Skeletal muscle cell (primary cell): ENCODE results near the gene NMT1.
A peak's percentile ranks its signal among the peaks of the same experiment; 100 is the strongest.

Experiments used
- DNase-seq: peaks from one replicate; pipeline ENCODE4 v3.0.0-alpha.2; 2010; ENCODE audit warnings: low read depth
- H3K4me3 ChIP-seq: 2 replicates; pipeline ENCODE4 v1.5.1; 2011; ENCODE audit warnings: low read depth, mild to moderate bottlenecking, control low read depth, low read length, moderate library complexity

Gene NMT1

DNA sequence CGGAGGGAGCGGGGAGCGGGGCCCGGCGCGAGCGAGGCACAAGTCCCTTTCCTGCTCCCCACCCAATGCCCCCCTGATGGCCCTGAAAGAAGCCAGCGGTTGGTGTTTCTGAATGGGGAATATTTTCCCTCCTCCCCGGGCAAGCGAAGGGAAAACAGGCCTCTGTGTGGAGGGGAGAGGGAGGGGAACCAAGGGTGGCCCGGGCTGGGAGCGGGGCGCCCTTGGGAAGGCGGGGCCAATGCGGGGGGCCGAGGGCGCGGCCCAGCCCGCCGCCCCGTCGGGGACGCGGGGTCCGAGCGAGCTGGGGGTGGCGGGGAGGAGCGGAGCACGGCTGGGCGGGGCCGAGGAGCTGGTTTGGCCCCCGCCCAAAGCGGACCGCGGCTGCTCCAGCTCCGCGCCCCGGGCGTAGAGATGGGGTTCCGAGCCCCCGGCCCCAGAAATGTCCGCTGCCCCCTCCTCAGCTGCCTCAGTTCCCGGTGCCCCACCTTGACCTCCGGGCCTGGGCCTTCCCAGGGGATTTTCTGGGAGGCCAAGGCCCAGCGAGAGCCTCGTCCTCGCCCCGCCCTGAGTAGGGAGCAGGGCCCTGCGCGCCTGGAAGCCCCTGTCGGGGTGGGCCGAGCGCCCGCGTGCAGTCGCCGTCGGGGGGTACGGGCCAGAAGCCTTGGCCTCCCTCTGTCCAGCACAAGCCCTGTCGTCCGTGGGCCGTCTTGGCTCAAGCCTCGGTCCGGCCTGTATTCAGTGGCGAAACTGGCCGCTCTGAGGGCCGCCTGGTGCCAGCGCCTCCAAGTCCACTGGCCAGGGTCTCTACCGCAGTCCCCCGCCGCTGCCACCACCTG is 83.3 kb downstream of the NMT1 start:
- H3K4me3 ChIP-seq, result peak overlapping the region; percentile 34

DNA sequence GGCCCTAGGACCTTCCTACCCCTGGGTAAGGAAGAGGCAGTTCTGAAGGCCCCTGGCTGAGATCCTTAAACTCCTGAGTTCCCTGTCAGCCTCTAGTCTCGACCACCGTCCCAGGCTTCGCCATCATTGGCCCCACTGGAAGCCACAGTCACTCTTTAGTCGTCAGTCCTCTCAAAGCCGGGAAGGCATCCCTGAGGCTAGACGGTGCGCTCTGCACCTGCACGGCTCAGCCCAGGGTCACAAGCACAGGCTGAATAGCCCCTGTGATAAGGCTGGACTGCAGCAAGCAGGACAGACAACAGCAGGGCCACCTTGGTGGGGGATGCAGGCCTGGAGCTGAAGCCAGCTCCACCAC is 83.9 kb downstream of the NMT1 start:
- no peak overlapping the region for H3K4me3 ChIP-seq
- DNase-seq, result no peak

More for the DNA sequence above, 83.3 kb downstream of the NMT1 start:
- DNase-seq, result no peak

DNA sequence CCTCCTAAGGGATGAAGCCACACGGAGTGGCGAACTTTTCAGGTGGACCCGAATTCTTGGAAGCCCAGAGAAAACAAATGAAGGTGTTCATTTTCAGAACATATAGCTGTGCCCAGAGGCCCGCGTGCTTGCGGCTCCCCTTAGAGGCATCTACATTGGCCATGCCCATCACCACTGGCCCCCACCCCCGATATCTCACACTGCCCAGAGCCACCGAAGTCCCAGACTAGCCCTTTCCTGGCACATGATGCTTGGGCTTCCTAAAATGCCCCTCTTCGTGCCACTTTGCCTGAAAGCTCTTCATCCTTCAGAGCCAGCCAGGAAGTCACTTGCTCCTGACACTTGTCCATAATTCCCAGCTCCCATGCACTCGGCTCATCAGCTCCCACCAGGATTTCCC is 85.0 kb downstream of the NMT1 start:
- DNase-seq, result no peak
- H3K4me3 ChIP-seq, result no peak overlapping the region

DNA sequence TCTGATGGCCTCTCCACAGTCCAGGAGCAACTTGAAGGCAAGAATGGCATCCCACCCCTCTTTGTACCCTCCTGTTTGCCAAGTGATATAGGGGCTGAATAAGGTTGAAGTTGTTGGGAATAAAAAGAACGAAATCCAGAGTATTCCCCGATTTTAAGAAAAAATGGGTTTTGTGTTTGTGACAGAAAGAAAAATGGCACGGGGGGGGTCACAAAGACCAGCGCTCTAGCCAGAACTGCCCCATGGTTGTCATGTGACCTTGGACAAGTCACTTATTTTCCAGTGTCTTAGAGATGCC is 85.4 kb downstream of the NMT1 start:
- H3K4me3 ChIP-seq, result peak overlapping the region; percentile 62
- no peak for DNase-seq

DNA sequence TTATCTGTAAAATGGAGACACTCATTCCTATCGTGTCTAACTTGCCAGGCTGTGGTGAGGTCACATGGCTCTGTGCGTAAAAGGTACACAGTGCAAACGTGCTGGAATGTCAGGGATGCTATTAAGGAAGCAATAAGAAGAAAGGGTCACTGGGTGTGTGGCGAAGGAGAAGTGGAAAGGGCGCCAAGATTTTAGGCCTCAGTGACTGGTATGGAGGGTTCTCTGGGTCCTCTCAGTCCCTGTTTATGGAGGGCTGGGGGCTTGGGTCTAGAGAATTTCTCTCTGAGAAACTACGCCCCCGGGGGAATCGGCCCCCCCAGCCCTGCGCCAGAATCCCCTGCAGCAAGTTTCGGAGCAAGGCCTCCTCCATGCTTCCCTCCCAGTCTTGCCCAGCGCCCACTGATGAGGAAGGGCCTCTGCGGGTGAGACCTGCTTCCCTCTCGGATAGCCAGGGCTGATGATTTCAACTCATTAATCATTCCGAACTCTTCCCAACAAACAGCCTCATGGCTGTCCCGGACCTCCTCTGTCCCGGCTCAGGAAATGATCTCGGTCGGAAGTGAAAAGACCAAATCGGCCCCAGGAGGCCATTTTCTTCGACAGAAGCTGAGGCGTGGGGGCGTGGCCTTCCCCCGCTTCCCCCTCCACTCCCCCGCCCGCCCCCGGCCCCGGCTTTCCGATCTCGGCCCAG is 85.9 kb downstream of the NMT1 start:
- DNase-seq, result no peak
- H3K4me3 ChIP-seq, result peak overlapping the region; percentile 62

DNA sequence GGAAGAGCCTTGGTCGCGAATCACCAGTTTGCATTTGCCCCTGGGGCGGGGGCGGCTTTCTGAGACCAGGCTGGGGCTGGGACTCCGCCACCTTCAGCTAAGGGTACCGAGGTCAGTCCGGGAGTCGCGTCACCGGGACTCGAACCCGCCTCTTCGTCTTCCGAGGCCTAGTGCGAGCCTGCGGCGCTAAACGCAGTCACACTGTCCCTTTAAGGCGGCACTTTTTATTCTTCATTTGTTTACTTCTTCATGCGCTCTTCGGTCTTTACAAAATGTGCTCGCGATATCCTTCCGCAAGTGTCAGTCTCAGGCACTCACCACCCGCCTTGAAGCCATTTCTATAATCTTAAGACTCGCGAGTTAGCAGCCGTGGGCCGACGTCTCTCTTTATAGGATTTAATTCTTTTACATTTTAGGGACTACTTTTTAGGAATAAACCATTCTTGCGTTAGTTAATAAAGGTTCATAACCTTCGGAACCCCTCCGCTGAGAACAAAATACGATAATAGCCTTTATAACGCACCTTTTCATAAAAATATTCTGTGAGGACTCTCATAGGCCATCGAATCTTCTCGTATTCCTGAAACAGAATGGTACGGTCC is 86.6 kb downstream of the NMT1 start:
- DNase-seq, result peak; percentile 94
- peak overlapping the region; percentile 62 for H3K4me3 ChIP-seq

DNA sequence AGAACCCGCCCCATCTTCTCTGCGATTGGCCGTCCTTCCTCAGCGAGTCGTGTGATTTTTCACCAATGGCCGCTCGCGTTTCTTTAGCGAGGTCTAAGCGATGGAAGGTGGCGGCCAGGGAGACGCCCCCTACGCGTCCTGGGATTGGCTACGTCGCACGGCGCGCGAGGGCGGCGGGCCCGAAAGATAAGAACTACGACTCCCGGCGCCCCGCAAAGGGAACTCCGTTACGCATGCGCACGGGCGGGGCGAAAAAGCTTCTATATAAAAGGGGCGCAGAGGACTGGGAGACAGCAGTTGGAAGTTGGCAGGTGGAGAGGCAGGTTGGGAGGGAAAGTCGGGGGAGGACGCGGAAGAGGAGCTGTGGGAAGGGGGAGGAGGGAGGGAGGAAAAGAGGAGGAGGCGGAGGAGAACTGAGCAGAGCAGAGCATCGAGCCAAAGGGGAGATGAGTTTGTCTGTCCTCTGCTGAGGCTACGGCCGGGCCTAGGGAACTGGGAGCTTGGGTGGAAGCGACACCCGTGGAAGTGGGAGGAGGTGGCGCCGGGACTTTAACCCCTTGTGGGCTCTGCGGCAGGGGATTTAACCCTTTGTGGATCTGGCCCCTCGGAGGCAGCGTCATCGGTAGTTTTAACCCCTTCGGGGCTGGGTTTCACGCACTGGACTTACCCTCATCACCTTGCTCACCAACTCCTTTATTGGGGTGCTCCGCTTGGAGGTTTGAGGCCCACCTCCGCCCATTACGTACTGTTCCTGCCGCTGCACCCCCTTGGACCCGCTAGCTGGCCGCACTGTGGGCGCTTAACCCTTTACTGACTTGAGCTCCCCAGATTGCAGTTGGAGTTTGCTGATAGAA is 87.3 kb downstream of the NMT1 start, which contains the start of gene HEXIM1:
TSS of gene HEXIM1 (plus strand) at position 293 of the 854 bp plus-strand sequence. CDS start 716 bp downstream, outside the sequence.
- peak; percentile 99 for DNase-seq
- peak within 1 kb of the TSS; percentile 83 for H3K4me3 ChIP-seq

DNA sequence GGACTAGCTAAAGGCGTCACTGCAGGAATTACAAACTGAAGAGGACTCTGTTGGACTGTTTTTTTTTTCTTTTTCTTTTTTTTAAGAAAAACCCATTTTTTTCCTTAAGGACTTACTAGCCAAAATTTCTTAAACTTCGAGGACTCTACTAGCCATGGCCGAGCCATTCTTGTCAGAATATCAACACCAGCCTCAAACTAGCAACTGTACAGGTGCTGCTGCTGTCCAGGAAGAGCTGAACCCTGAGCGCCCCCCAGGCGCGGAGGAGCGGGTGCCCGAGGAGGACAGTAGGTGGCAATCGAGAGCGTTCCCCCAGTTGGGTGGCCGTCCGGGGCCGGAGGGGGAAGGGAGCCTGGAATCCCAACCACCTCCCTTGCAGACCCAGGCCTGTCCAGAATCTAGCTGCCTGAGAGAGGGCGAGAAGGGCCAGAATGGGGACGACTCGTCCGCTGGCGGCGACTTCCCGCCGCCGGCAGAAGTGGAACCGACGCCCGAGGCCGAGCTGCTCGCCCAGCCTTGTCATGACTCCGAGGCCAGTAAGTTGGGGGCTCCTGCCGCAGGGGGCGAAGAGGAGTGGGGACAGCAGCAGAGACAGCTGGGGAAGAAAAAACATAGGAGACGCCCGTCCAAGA is 88.0 kb downstream of the NMT1 start:
- H3K4me3 ChIP-seq, result peak overlapping the region; percentile 83
- no peak for DNase-seq

DNA sequence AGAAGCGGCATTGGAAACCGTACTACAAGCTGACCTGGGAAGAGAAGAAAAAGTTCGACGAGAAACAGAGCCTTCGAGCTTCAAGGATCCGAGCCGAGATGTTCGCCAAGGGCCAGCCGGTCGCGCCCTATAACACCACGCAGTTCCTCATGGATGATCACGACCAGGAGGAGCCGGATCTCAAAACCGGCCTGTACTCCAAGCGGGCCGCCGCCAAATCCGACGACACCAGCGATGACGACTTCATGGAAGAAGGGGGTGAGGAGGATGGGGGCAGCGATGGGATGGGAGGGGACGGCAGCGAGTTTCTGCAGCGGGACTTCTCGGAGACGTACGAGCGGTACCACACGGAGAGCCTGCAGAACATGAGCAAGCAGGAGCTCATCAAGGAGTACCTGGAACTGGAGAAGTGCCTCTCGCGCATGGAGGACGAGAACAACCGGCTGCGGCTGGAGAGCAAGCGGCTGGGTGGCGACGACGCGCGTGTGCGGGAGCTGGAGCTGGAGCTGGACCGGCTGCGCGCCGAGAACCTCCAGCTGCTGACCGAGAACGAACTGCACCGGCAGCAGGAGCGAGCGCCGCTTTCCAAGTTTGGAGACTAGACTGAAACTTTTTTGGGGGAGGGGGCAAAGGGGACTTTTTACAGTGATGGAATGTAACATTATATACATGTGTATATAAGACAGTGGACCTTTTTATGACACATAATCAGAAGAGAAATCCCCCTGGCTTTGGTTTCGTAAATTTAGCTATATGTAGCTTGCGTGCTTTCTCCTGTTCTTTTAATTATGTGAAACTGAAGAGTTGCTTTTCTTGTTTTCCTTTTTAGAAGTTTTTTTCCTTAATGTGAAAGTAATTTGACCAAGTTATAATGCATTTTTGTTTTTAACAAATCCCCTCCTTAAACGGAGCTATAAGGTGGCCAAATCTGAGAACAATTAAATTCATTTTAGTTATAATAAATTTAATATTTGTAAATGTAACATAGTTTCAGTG is 88.8 kb downstream of the NMT1 start:
- DNase-seq, result no peak
- peak overlapping the region; percentile 83 for H3K4me3 ChIP-seq

DNA sequence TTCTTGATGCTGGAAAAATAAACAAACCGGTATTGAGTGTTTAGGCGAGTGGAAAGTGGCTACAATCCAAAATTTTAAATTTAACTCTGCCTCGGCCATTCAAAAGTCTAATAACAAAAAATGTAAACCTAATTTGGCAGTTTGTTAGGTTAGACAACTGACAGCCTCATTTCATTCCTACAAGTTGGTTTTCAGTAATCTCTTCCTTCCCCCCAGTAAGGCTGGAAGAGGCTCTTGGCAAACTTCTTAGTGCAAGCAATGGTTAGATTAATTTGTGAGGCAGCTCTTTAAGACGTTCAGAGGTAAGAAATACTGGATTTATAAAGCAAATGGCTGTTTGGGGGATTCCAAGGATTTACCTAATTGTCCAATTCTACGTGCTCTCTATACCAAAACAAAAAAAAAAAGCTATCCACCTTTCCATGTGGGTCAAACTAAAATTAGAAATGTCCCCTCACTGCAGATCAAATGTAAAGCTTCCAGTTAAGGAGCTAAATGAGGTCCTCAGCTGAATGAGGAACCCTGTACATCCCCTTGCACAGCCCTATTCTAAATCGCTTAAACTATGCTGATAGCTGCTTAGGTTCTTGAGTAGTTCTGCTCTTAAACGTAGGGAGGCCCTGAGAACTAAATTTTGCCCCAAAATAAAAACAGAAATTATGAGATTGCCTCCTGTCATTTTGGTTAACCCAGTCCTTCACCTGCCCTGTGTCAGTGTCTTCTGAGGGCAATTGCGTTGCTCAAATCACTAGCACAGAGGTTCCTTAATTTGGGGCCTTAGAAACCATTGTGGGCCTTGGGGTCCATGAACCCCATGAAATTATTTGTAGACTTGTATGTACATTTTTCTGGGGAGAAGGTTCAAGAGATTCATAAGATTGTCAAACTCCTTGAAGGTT is 90.0 kb downstream of the NMT1 start:
- H3K4me3 ChIP-seq, result peak overlapping the region; percentile 83
- no peak for DNase-seq

DNA sequence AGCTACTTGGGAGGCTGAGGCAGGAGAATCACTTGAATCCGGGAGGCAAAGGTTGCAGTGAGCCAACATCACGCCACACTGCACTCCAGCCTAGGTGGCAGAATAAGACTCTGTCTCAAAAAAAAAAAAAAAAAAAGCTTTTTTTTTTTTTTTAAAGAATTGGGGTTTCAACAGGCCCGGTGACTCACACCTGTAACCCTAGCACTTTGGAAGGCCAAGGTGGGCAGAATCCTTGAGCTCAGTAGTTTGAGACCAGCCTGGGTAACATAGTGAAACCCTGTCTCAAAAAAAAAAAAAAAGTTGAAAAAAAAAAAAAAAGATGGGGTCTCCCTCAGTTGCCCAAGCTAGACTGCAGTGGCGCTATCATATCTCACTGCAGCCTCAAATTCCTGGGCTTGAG is 93.9 kb downstream of the NMT1 start:
- H3K4me3 ChIP-seq, result no peak overlapping the region
- DNase-seq, result no peak

DNA sequence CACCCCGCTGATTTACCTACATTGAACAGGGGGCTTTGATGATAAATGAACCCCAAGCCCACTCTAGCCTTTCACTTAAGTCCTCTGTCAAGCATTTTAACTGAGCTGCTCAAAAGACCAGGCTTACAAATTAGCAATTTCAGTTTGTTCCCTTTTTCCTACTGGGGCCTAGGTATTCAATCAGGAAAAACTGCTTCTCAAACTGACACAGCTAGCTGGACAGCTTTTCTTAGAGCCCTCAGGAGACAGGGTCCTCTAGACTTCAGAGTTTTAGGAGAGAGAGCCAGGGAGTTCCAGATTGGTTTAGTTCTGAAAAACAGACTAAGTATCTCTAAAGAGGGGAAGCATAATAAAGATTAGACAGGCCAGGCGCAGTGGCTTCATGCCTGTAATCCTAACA is 94.4 kb downstream of the NMT1 start:
- H3K4me3 ChIP-seq, result no peak overlapping the region
- DNase-seq, result no peak

DNA sequence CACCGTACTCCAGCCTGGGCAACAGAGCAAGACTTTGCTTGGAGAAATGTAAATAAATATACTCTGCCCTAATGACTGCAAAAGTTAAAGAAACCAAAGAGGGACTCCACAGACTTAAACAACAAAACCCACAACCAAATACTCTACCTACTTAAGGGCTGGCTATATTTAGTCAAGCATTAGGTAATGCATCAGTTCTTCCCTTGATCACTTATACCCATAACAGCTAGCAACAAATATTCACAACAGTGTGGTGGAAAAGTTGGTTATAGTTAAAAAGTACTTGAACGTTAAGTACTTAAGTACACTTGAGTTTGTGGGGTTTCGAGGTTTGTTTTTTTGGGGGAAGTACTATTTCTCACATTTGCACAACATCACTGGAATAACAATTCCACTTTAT is 95.1 kb downstream of the NMT1 start:
- DNase-seq, result no peak
- H3K4me3 ChIP-seq, result no peak overlapping the region
